Activated T-helper 17 cell treated with anti-CD3 and anti-CD28 coated beads, Interleukin-2, amount 50 U/mL, for 72 hours (primary cell): ENCODE data around the gene AP5B1. TPM values are rescaled to one million over a fixed set of nuclear protein-coding genes. Genes with fewer than 3 reads are reported as not detected.

Experiments used
- ATAC-seq: fragments of 150-1000 bp; cut with Tn5 transposase; replicated peaks from 2 replicates; pipeline ENCODE4 v1.10.0; 2021; ENCODE audit warnings: mild to moderate bottlenecking, moderate library complexity
- H3K27ac Mint-ChIP-seq: one replicate; pipeline ENCODE4 v1.8.0; 2022; ENCODE audit warnings: mixed read lengths
- H3K27me3 Mint-ChIP-seq: one replicate; pipeline ENCODE4 v1.8.0; 2022; ENCODE audit warnings: mixed read lengths
- H3K36me3 Mint-ChIP-seq: one replicate; pipeline ENCODE4 v1.8.0; 2022; ENCODE audit warnings: low read depth, mild to moderate bottlenecking, mixed read lengths
- H3K4me1 Mint-ChIP-seq: one replicate; pipeline ENCODE4 v1.8.0; 2022; ENCODE audit warnings: mixed read lengths
- H3K4me3 Mint-ChIP-seq: one replicate; pipeline ENCODE4 v1.8.0; 2022; ENCODE audit warnings: mild to moderate bottlenecking, mixed read lengths
- H3K9me3 Mint-ChIP-seq: one replicate; pipeline ENCODE4 v1.8.0; 2022; ENCODE audit warnings: mixed read lengths
- total RNA-seq, 2 donors: library from RNA; stranded (reverse); gene quantifications; one replicate each; pipeline ENCODE4 v1.2.3, GENCODE V29; 2022

Gene AP5B1, protein sequence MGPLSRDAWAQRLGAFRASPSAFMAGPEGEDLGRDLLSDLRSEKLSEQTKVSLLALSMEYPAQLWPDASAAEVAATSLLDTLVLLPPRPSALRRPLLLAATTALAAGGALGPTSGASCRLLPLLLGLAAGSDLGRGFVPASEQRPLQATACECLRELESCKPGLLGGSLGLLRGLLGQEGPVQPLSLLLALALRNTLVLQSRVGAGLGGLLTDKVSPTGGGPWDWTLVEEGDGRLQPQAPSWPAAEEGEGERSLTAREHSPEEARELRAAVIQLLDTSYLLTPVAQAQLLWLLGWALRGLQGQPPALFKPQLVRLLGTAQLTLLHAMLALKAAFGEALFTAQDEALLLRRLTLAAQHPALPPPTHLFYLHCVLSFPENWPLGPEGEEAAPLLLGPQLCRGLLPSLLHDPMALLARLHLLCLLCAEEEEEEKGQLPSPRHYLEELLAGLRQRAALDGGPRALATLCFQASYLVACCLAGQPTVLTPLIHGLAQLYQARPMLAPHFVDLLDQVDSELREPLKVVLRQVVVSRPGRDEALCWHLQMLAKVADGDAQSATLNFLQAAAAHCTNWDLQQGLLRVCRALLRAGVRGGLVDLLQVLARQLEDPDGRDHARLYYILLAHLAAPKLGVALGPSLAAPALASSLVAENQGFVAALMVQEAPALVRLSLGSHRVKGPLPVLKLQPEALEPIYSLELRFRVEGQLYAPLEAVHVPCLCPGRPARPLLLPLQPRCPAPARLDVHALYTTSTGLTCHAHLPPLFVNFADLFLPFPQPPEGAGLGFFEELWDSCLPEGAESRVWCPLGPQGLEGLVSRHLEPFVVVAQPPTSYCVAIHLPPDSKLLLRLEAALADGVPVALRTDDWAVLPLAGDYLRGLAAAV
- total RNA-seq = 10 to 100 TPM; 17.2 to 21.9 TPM

GRCh38 chr11:65780770-65781151, at the start of gene AP5B1:
Gene AP5B1 (minus strand): TSS chr11:65780976. CDS start chr11:65780591, 385 bp downstream.
- peak within 1 kb of the TSS; percentile 79 for H3K4me3 Mint-ChIP-seq
- H3K27ac Mint-ChIP-seq = peak within 1 kb of the TSS; percentile 73
- H3K36me3 Mint-ChIP-seq = peaks cover 25% of the 10 kb centered on the region
- no peaks in the 10 kb centered on the region for H3K9me3 Mint-ChIP-seq
- H3K27me3 Mint-ChIP-seq = peaks cover 8% of the 10 kb centered on the region
- peaks cover 13% of the 10 kb centered on the region for H3K4me1 Mint-ChIP-seq
- ATAC-seq = peak; percentile 77

GRCh38 chr11:65829459-65829858, 48.7 kb upstream of the AP5B1 start:
- no peak overlapping the region for H3K27ac Mint-ChIP-seq
- no peak overlapping the region for H3K4me3 Mint-ChIP-seq
- no peak for ATAC-seq
- H3K9me3 Mint-ChIP-seq = no peaks in the 10 kb centered on the region
- H3K27me3 Mint-ChIP-seq = peaks cover 4% of the 10 kb centered on the region
- peaks cover 25% of the 10 kb centered on the region for H3K4me1 Mint-ChIP-seq
- no peaks in the 10 kb centered on the region for H3K36me3 Mint-ChIP-seq

DNA sequence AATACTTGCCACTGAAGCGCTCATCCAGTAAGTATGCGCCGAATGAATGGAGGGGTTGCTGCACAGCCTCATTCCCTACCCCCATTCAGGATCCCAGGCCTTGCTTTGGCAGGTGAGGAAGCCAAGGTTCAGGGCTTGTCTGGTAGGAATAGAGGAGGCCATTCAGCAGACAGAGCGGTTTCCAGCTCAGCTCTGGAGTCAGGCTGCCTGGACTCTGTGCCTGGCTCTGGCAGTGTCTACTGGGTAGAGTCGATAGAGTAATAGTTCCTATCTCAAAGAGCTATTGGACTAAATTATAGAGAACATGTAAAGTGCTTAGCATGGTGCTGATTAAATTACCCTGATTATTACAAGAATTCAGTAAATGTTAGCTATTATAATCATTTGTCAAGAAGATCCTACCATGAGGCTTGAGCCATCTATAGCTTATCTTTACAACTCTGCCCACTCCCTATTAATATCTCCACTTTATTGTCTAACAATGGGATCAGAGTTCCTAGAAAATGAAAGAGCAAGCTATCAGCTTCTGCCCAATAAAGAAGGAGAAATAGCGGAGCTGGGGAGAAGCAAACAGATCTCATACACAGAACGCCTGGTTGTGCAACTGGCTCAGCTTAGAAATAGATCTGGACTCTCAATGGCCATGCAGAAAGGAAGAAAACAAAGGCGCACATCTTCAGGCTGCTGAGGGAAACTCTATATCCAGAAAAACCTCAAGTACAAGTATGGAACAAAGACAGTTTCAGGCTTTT, 46.4 kb upstream of the AP5B1 start:
- H3K36me3 Mint-ChIP-seq = no peaks in the 10 kb centered on the region
- H3K9me3 Mint-ChIP-seq = no peaks in the 10 kb centered on the region
- peaks cover 16% of the 10 kb centered on the region for H3K4me1 Mint-ChIP-seq
- H3K27me3 Mint-ChIP-seq = no peaks in the 10 kb centered on the region
- no peak for ATAC-seq
- peak overlapping the region; percentile 7 for H3K27ac Mint-ChIP-seq
- peak overlapping the region; percentile 8 for H3K4me3 Mint-ChIP-seq

- no peaks in the 10 kb centered on the region for H3K36me3 Mint-ChIP-seq
Measured at GRCh38 chr11:65822776-65823528, 42.2 kb upstream of the AP5B1 start.

GRCh38 chr11:65821107-65821506, 40.3 kb upstream of the AP5B1 start:
- no peak overlapping the region for H3K4me3 Mint-ChIP-seq
- H3K27me3 Mint-ChIP-seq = no peaks in the 10 kb centered on the region
- no peaks in the 10 kb centered on the region for H3K4me1 Mint-ChIP-seq
- ATAC-seq = no peak
- H3K27ac Mint-ChIP-seq = no peak overlapping the region
- H3K36me3 Mint-ChIP-seq = no peaks in the 10 kb centered on the region
- H3K9me3 Mint-ChIP-seq = no peaks in the 10 kb centered on the region

More at GRCh38 chr11:65822776-65823528, 42.2 kb upstream of the AP5B1 start:
- H3K27ac Mint-ChIP-seq = no peak overlapping the region
- H3K9me3 Mint-ChIP-seq = no peaks in the 10 kb centered on the region
- no peak for ATAC-seq
- H3K27me3 Mint-ChIP-seq = no peaks in the 10 kb centered on the region
- peaks cover 5% of the 10 kb centered on the region for H3K4me1 Mint-ChIP-seq
- H3K4me3 Mint-ChIP-seq = no peak overlapping the region

- no peaks in the 10 kb centered on the region for H3K27me3 Mint-ChIP-seq
- no peaks in the 10 kb centered on the region for H3K4me1 Mint-ChIP-seq
- H3K4me3 Mint-ChIP-seq = peak overlapping the region; percentile 90
- peak overlapping the region; percentile 92 for H3K27ac Mint-ChIP-seq
- H3K36me3 Mint-ChIP-seq = no peaks in the 10 kb centered on the region
- H3K9me3 Mint-ChIP-seq = no peaks in the 10 kb centered on the region
- peak; percentile 86 for ATAC-seq
Measured at GRCh38 chr11:65817835-65818680, 37.3 kb upstream of the AP5B1 start.

DNA sequence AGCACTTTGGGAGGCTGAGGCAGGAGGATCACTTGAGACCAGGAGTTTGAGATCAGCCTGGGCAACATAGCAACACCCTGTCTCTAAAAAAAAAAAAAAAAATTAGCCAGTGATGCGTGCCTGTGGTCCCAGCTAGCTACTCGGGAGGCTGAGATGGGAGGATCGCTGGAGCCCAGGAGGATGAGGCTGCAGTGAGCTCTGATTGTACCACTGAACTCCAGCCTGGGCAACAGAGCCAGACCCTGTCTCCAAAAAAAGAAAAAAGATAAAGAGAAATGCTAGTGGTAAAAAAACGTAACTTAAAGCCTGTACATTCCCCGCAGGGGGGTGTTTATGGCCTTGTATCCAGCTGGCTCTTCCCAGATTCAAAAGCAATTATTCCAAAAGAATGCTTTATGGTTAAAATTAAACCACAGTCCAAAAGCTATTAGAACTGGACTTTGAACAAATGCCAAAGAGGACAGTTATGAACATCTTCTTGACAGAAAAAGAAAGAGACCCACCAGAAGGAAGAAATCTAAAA, 36.6 kb upstream of the AP5B1 start:
- Mint-ChIP-seq H3K36me3 (no peaks in the 10 kb centered on the region), H3K4me3 (peak overlapping the region; percentile 90), H3K4me1 (no peaks in the 10 kb centered on the region), H3K9me3 (no peaks in the 10 kb centered on the region), H3K27ac (peak overlapping the region; percentile 92), H3K27me3 (no peaks in the 10 kb centered on the region)
- no peak for ATAC-seq

DNA sequence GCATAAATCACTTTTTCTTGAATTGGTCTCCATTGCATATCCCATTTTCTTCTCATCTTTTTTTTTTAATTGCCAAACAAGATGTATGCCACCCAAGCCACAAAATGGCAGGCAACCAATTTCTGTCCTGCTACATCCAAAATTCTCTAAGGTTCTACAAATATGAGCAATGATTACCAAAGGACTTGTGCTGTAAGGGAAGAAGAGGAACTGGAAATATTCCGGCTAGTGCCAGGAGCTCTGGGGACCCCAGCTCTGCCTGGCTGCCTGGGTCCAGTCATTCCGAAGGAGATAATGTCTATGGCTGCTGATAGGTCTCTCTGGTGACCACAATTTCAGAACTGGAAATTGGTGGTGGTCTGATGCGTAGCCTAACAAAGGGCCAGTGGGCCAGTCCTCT, 35.9 kb upstream of the AP5B1 start:
- ATAC-seq = no peak
- H3K27ac Mint-ChIP-seq = no peak overlapping the region
- peak overlapping the region; percentile 90 for H3K4me3 Mint-ChIP-seq
- H3K27me3 Mint-ChIP-seq = no peaks in the 10 kb centered on the region
- H3K9me3 Mint-ChIP-seq = no peaks in the 10 kb centered on the region
- no peaks in the 10 kb centered on the region for H3K36me3 Mint-ChIP-seq
- no peaks in the 10 kb centered on the region for H3K4me1 Mint-ChIP-seq

DNA sequence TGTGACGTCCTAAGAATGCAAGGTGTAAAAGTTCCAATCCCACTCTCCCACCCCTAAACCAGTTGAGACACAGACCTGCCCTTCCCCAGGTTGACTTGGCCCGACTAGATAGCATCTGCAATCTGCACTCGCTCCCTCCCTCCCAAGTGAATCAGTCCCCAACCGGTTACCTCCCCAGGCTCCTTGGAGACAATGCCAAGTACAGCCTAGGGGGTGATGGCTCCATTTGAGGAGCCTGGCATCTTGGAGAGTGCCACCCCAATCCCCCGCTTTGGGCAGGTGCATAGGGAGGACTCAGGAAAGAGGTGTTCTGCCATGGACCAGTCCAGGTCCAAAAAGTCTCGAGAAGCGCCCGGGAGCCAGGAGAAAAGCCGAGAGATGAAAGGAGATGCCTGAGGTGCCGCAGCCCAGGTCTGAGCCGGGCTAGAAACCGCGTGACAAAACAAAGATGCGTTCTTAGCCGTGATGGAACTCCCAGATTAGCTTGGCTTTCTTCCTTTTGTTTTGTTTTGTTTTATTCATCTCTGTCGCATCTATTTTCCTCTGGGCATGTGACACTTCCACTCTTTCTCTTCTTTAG, 34.3 kb upstream of the AP5B1 start:
- no peaks in the 10 kb centered on the region for H3K27me3 Mint-ChIP-seq
- H3K9me3 Mint-ChIP-seq = no peaks in the 10 kb centered on the region
- H3K4me3 Mint-ChIP-seq = no peak overlapping the region
- ATAC-seq = no peak
- no peaks in the 10 kb centered on the region for H3K36me3 Mint-ChIP-seq
- no peak overlapping the region for H3K27ac Mint-ChIP-seq
- no peaks in the 10 kb centered on the region for H3K4me1 Mint-ChIP-seq

GRCh38 chr11:65814131-65814985, 33.6 kb upstream of the AP5B1 start:
- ATAC-seq = no peak
- H3K4me1 Mint-ChIP-seq = no peaks in the 10 kb centered on the region
- H3K9me3 Mint-ChIP-seq = no peaks in the 10 kb centered on the region
- no peak overlapping the region for H3K27ac Mint-ChIP-seq
- H3K4me3 Mint-ChIP-seq = no peak overlapping the region
- H3K36me3 Mint-ChIP-seq = no peaks in the 10 kb centered on the region
- no peaks in the 10 kb centered on the region for H3K27me3 Mint-ChIP-seq

- H3K4me3 Mint-ChIP-seq = no peak overlapping the region
Measured at GRCh38 chr11:65811764-65812475, 31.1 kb upstream of the AP5B1 start.

More at GRCh38 chr11:65811764-65812475, 31.1 kb upstream of the AP5B1 start:
- no peak for ATAC-seq
- Mint-ChIP-seq H3K27ac (no peak overlapping the region), H3K4me1 (no peaks in the 10 kb centered on the region), H3K36me3 (no peaks in the 10 kb centered on the region), H3K9me3 (no peaks in the 10 kb centered on the region), H3K27me3 (peaks cover 5% of the 10 kb centered on the region)
